ENCODE data around the gene MIA.
"Not testable (repeated sequence)": the region's sequence is repeated elsewhere in the genome, so short reads cannot be mapped to it uniquely, and the experiment has no call there.

MIA gene

GRCh38 chr19:40803857-40804782, 28.8 kb downstream of the MIA start:
- DNase-seq (ENCODE audit: low read depth in 2 of 2) = no peak

GRCh38 chr19:40804783-40805242, 29.5 kb downstream of the MIA start:
- no peak for DNase-seq (ENCODE audit: low read depth in 2 of 2)

DNA sequence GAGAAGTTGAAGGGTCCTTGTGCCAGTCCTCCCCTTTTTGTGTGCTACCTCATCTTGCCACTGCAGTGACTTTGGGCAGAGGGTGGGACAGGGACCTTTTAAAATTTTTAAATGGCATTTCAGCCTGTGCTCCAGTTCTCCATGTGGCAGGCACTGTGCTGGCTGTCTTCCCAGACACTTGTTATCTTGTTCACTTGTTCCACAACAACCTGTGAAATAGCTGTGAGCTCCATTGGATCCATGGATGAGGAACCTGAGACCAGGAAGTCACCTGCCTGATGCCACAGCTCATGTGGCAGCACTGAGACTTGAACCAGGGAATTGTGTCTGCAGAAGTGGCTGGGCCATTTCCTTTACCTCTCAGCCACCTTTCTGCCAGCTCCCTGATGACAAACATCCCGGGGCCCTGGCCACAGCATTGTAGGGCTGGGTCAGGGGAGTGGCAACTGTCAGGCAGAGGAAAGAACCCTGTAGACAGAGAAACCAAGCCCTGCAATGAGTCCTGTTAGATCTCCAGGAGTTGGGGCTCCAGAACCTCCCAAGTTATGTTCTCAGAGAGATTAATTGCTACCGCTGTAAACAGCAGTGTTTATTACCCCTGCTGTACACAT, 30.0 kb downstream of the MIA start:
- no peak for DNase-seq (ENCODE audit: low read depth in 2 of 2)

GRCh38 chr19:40806423-40807146, 31.3 kb downstream of the MIA start:
- DNase-seq (ENCODE audit: low read depth in 2 of 2) = peak; percentile 53 to 79

DNA sequence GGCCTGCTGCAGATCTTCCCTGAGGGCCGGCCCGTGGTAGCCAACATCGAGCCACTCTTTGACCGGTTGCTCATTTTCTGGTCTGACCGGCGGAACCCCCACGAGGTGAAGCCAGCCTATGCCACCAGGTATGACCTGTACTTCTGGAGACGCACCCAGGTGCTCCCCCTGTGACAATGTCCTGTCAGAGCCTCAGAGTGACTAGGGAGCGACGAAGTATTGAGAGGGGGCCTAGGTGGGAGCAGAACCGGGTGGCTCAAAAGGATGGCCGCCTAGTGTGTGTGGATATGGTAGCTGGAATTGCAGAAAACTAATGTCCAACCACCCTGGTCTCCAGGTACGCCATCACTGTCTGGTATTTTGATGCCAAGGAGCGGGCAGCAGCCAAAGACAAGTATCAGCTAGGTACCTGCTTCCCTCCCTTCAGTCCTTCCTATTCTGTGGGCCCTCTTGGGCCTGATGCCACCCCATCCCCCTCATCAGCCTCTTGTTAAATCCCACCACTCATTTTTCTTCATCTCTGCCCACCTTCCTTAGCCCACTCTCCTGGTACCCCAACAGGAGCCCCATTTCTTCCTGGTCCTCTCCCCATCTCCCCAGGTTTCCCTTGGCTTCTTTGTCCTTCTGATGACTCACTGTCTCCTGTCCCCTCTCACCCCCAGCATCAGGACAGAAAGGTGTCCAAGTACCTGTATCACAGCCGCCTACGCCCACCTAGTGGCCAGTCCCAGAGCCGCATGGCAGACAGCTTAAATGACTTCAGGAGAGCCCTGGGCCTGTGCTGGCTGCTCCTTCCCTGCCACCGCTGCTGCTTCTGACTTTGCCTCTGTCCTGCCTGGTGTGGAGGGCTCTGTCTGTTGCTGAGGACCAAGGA, 32.1 kb downstream of the MIA start:
- DNase-seq (ENCODE audit: low read depth in 2 of 2) = no peak

GRCh38 chr19:40808021-40808325, 32.7 kb downstream of the MIA start:
- DNase-seq (ENCODE audit: low read depth in 2 of 2) = no peak

GRCh38 chr19:40808497-40808896, 33.2 kb downstream of the MIA start:
- no peak for DNase-seq (ENCODE audit: low read depth in 2 of 2)

DNA sequence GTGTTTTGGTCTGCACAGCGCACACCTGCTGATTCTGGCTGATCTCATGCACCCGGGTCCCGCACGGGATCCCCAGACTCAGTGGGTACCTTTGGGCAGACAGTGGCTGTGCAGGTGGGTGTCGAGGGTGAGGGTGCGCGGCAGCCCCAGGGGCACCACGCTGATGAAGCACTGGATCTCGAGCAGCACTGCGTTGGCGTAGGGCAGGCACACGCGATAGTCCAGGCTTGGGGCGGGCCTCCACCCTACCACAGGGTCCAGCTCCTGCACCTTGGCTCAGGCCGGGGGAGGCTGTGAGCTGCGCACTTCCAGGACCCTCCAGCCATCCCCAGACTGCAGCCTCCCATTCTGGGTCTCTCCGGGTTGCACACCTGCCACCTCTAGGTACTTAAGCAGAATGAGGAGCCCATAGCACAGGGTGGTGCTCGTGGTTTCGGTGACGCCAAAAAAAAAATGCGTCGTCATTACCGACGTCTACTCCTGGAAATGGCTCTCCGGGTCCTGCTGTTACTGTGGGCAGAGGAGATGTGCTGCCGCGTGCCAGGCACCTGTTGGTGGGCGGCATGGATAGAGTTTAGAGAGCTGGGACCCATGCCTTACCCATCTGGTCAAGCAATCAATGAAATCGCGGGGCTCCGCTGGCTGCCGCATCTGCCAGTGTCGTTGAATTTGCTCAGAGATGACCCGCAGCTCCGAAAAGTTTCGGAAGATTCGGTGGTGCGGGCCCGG, 34.2 kb downstream of the MIA start:
- DNase-seq (ENCODE audit: low read depth in 2 of 2) = no peak

DNA sequence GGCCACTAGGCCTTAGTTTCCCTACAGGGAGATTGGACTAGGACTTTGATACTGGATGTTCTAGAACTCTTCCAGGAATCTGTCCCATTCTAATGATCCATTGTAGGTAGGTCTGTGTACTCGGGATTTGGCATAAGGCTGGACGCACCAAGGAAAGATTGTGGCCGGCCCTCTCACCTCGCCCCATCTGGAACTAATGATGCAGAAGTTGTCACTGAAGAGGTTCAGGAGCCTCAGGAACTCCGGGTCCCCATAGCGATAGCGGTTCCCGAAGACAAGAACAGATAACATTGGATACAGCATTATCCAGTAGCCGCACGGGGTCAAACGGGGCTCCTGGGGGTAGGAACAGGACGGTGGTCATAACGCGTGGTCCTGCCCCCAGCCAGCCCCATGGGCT, 34.8 kb downstream of the MIA start:
- no peak for DNase-seq (ENCODE audit: low read depth in 2 of 2)

DNA sequence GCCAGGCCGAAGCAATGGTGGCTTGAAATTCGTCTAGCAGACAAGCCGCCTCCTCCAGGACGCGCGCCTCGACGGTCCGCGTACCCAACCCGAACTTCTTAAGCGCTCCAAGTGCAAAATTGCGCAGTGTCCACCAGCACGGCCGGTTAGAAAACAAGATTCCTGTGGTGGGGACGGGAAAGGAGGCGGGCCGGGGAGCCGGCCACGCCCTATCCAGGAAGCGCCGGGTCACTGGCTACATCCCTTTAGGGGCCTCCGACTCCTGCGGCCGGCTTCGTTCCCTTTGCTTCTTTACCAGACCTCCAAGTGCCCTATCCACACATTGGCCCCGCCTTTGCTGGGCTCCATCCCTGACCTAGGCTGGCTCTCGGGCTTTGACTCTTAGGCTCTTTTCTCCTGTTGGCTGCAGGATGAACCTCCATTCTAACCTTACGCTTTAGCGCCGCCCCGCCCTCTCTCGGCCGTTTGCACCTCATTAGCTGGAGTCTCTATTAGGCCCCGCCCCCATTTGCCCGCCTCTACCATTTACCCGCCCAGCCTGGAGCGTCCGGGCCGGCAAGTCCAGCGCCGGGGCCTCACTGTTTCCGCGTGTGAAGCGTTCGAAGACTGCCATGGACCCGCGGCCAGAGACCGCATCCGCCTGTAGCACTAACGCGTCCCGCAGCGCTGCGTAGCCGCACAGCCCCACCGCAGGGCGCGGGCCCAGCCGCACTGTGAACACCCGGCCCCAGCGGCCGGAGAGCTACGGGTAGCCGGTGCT, 35.5 kb downstream of the MIA start:
- not testable (repeated sequence) for DNase-seq (ENCODE audit: low read depth in 2 of 2)

GRCh38 chr19:40811478-40812341, 36.4 kb downstream of the MIA start:
- DNase-seq (ENCODE audit: low read depth in 2 of 2) = no peak

- DNase-seq (ENCODE audit: low read depth in 2 of 2) = not testable (repeated sequence)
These were observed 37.2 kb downstream of the MIA start for GRCh38 chr19:40812571-40812970.

- DNase-seq (ENCODE audit: low read depth in 2 of 2) = no peak
These were observed 37.9 kb downstream of the MIA start for GRCh38 chr19:40813182-40813581.

- no peak for DNase-seq (ENCODE audit: low read depth in 2 of 2)
These were observed 39.9 kb downstream of the MIA start for GRCh38 chr19:40815223-40815622.

GRCh38 chr19:40818480-40819399, 43.4 kb downstream of the MIA start:
- DNase-seq (ENCODE audit: low read depth in 2 of 2) = peak; percentile 60 to 68

DNA sequence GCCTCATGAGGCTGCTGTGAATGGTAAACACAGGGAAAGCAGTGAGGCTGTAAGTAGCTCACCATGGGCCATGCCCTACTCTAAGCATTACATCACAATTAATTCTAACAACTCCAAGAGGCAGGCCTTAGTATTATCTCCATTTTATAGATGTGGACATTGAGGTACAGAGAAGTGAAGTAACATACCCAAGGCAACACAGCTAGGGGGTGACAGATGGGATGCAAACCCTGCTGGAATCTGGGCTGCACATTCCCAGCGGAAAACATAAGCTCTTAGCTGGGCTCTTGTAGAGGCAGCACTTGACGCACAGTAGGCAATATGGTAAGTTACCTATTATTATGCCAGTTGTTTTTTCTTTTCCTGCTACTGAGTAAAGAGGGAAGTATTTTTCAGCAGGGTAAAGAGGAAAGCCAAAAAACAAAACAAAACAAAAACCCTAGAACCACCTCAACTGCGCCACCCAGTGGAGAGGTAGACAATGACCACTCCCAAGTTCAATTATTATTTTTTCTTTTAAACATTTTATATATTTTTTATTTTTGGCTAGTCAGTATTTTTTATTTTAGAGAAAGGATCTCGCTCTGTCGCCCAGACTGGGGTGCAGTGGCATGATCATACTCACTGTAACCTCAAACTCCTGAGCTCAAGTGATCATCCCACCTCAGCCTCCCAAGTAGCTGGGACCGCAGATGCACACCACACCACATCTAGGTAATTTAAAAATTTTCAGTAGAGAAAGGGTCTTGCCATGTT, 44.3 kb downstream of the MIA start:
- DNase-seq (ENCODE audit: low read depth in 2 of 2) = not testable (repeated sequence)

- no peak for DNase-seq (ENCODE audit: low read depth in 2 of 2)
These were observed 46.8 kb downstream of the MIA start for GRCh38 chr19:40822161-40822560.
